ENCODE data around the gene CPN1.

Gene CPN1

GRCh38 chr10:99995713-99996112 lies 86.0 kb downstream of the CPN1 start:
- TF ChIP-seq ZBTB7A (IDR thresholded peaks at IDR 0.05; ENCODE audit: low read depth) (no peak), REST (IDR thresholded peaks at IDR 0.05; ENCODE audit: low read depth) (no peak), MAX (IDR thresholded peaks at IDR 0.05) (no peak), USF1 (IDR thresholded peaks at IDR 0.05) (no peak), EP300 (IDR thresholded peaks at IDR 0.05; ENCODE audit: borderline replicate concordance) (no peak), CEBPB (IDR thresholded peaks at IDR 0.05) (no peak), TCF12 (IDR thresholded peaks at IDR 0.05; ENCODE audit: low read depth) (no peak), RAD21 (IDR thresholded peaks at IDR 0.05; ENCODE audit: low read depth) (no peak), YY1 (IDR thresholded peaks at IDR 0.05; ENCODE audit: low read depth) (no peak), NFIC (IDR thresholded peaks at IDR 0.05) (no peak), TEAD4 (IDR thresholded peaks at IDR 0.05) (no peak), EGR1 (IDR thresholded peaks at IDR 0.05) (no peak), CREB1 (IDR thresholded peaks at IDR 0.05; ENCODE audit: low read depth) (no peak), TAF1 (IDR thresholded peaks at IDR 0.05; ENCODE audit: low read depth) (no peak), FOXM1 (IDR thresholded peaks at IDR 0.05; ENCODE audit: borderline replicate concordance, low read depth) (no peak)

- TF ChIP-seq EP300 (IDR thresholded peaks at IDR 0.05; ENCODE audit: borderline replicate concordance) (no peak), FOXM1 (IDR thresholded peaks at IDR 0.05; ENCODE audit: borderline replicate concordance, low read depth) (no peak), MAX (IDR thresholded peaks at IDR 0.05) (no peak), EGR1 (IDR thresholded peaks at IDR 0.05) (no peak), RAD21 (IDR thresholded peaks at IDR 0.05; ENCODE audit: low read depth) (no peak), CREB1 (IDR thresholded peaks at IDR 0.05; ENCODE audit: low read depth) (no peak), USF1 (IDR thresholded peaks at IDR 0.05) (no peak)
Observed at GRCh38 chr10:99995269-99995668, 86.4 kb downstream of the CPN1 start.

GRCh38 chr10:99994801-99995200 lies 86.9 kb downstream of the CPN1 start:
- TF ChIP-seq YY1 (IDR thresholded peaks at IDR 0.05; ENCODE audit: low read depth), result no peak
- TF ChIP-seq CEBPB (IDR thresholded peaks at IDR 0.05), result no peak
- TF ChIP-seq FOXM1 (IDR thresholded peaks at IDR 0.05; ENCODE audit: borderline replicate concordance, low read depth), result no peak
- TF ChIP-seq NFIC (IDR thresholded peaks at IDR 0.05), result no peak
- no peak for TF ChIP-seq EGR1 (IDR thresholded peaks at IDR 0.05)
- TF ChIP-seq RAD21 (IDR thresholded peaks at IDR 0.05; ENCODE audit: low read depth), result no peak
- TF ChIP-seq CREB1 (IDR thresholded peaks at IDR 0.05; ENCODE audit: low read depth), result no peak
- no peak for TF ChIP-seq TAF1 (IDR thresholded peaks at IDR 0.05; ENCODE audit: low read depth)
- no peak for TF ChIP-seq TCF12 (IDR thresholded peaks at IDR 0.05; ENCODE audit: low read depth)
- no peak for TF ChIP-seq REST (IDR thresholded peaks at IDR 0.05; ENCODE audit: low read depth)

GRCh38 chr10:99993701-99994689 lies 87.7 kb downstream of the CPN1 start:
- no peak for TF ChIP-seq ZBTB7A (IDR thresholded peaks at IDR 0.05; ENCODE audit: low read depth)
- no peak for TF ChIP-seq CREB1 (IDR thresholded peaks at IDR 0.05; ENCODE audit: low read depth)
- no peak for TF ChIP-seq REST (IDR thresholded peaks at IDR 0.05; ENCODE audit: low read depth)
- no peak for TF ChIP-seq USF1 (IDR thresholded peaks at IDR 0.05)

All from Ishikawa (cell line).